Suprapubic skin (tissue), 4 donors: ENCODE measurements around the gene TEP1. TPM values are rescaled to one million over a fixed set of nuclear protein-coding genes. Genes with fewer than 3 reads are reported as not detected.
A peak's percentile ranks its signal among the peaks of the same experiment; 100 is the strongest.

Source experiments
- DNase-seq, 2 donors: peaks; one replicate each; pipeline ENCODE4 v3.0.0-alpha.2; 2019; ENCODE audit warnings: low spot score in 2 of 2
- H3K27ac ChIP-seq: fragments of 200-600 bp; sonication (generic); one replicate; pipeline ENCODE4 v1.5.1; 2019
- H3K27me3 ChIP-seq: fragments of 200-600 bp; sonication (generic); one replicate; pipeline ENCODE4 v1.5.1; 2019
- H3K36me3 ChIP-seq: fragments of 200-600 bp; sonication (generic); one replicate; pipeline ENCODE4 v1.5.1; 2019
- H3K4me1 ChIP-seq: fragments of 200-600 bp; sonication (generic); one replicate; pipeline ENCODE4 v1.5.1; 2019
- H3K4me3 ChIP-seq: fragments of 200-600 bp; sonication (generic); one replicate; pipeline ENCODE4 v1.5.1; 2019; ENCODE audit warnings: mild to moderate bottlenecking
- H3K9me3 ChIP-seq: fragments of 200-600 bp; sonication (generic); one replicate; pipeline ENCODE4 v1.5.1; 2019
- CTCF ChIP-seq, 2 donors: fragments of 200-600 bp in 1 of 2; fragments of 450-650 bp in 1 of 2; sonication (generic) in 1 of 2; IDR thresholded peaks; one replicate each; pipeline ENCODE4 v1.5.1; 2016 to 2019; ENCODE audit warnings: antibody characterized with exemption in 2 of 2, mild to moderate bottlenecking in 1 of 2, moderate library complexity in 1 of 2
- EP300 ChIP-seq: sonication (generic); formaldehyde crosslinking; IDR thresholded peaks from one replicate; pipeline ENCODE4 v1.6.1; 2017; ENCODE audit warnings: antibody characterized with exemption
- POLR2A ChIP-seq, 2 donors: fragments of 450-650 bp; IDR thresholded peaks; one replicate each; pipeline ENCODE4 v1.6.1; 2017; ENCODE audit warnings: antibody characterized with exemption in 2 of 2, mild to moderate bottlenecking in 2 of 2, moderate library complexity in 2 of 2
- POLR2AphosphoS5 ChIP-seq, 3 donors: sonication (generic); formaldehyde crosslinking; IDR thresholded peaks; one replicate each; pipeline ENCODE4 v1.6.1; 2017; ENCODE audit warnings: antibody characterized with exemption in 3 of 3
- WGBS: methylation state at CpG from one replicate; pipeline ENCODE4 v1.1.5; 2018; 5-methylcytosine and 5-hydroxymethylcytosine counted together
- total RNA-seq, 4 donors: library from RNA; depleted of rRNA; stranded (reverse); fragments of >200 nt; gene quantifications; one replicate each; pipeline ENCODE4 v1.1.0, GENCODE V29; 2016

Gene TEP1
- total RNA-seq, 4 donors from 2014 or later: 16.3 to 34.0 (median 25.1) TPM

DNA sequence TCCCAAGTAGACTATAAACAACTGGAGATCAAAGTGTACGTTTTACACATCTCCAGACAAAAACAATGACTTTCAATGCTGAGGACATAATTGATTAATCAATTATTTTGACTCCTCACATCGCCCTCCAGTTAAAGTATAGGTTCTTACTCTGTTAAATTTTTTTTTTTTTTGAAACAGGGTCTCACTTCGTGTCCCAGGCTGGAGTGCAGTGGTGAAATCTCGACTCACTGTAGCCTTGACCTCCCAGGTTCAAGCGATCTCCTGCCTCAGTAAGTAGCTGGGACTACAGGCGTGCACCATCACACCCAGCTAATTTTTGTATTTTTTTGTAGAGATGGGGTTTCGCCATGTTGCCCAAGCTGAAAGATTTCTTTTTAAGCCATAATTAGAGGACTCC is 79.3 kb downstream of the TEP1 start:
- TF ChIP-seq POLR2AphosphoS5 (IDR thresholded peaks at IDR 0.05): no peak
- TF ChIP-seq EP300: no peak
- TF ChIP-seq POLR2A (IDR thresholded peaks at IDR 0.05): no peak
- TF ChIP-seq CTCF (IDR thresholded peaks at IDR 0.05): no peak
- WGBS: 82% methylated on average over 7 of the region's 7 CpGs
- H3K4me1 ChIP-seq: peaks cover 18% of the 10 kb centered on the region
- no peak for DNase-seq
- no peaks in the 10 kb centered on the region for H3K27me3 ChIP-seq
- H3K36me3 ChIP-seq: no peaks in the 10 kb centered on the region
- no peak overlapping the region for H3K4me3 ChIP-seq
- H3K9me3 ChIP-seq: no peaks in the 10 kb centered on the region
- peak overlapping the region; percentile 84 for H3K27ac ChIP-seq

DNA sequence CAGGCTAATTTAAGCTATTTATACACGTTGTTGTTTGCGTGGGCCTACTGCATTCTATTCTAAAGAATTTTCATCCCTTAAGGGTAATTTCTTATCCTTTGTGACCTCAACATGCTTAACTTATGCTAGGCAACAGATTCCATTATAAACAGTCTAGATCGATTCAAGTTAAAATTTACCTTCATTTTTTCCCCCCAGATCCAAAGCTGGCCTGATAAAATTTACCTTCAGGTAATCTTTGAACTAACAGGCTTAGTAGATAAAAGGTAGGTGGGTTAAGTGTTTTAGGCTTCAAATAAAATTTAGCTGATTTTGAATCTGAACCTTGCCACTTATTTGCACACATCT is 79.8 kb downstream of the TEP1 start:
- H3K4me3 ChIP-seq: peak overlapping the region; percentile 64
- H3K36me3 ChIP-seq: no peaks in the 10 kb centered on the region
- H3K4me1 ChIP-seq: peaks cover 18% of the 10 kb centered on the region
- 12% methylated on average over 3 of the region's 3 CpGs for WGBS
- DNase-seq: no peak
- H3K27ac ChIP-seq: peak overlapping the region; percentile 84
- H3K9me3 ChIP-seq: no peaks in the 10 kb centered on the region
- no peaks in the 10 kb centered on the region for H3K27me3 ChIP-seq
- TF ChIP-seq EP300 (no peak), POLR2AphosphoS5 (IDR thresholded peaks at IDR 0.05) (no peak), CTCF (IDR thresholded peaks at IDR 0.05) (no peak), POLR2A (IDR thresholded peaks at IDR 0.05) (no peak)

- Histone ChIP-seq H3K36me3 (no peaks in the 10 kb centered on the region), H3K4me3 (peak within 1 kb of the TSS; percentile 64), H3K9me3 (no peaks in the 10 kb centered on the region), H3K4me1 (peaks cover 18% of the 10 kb centered on the region), H3K27ac (peak within 1 kb of the TSS; percentile 84), H3K27me3 (no peaks in the 10 kb centered on the region)
- no peak for DNase-seq
- WGBS: under 1% methylated on average over 19 of the region's 19 CpGs
- TF ChIP-seq POLR2A (IDR thresholded peaks at IDR 0.05) (peak in 1 of 2 donors; percentile 21), POLR2AphosphoS5 (IDR thresholded peaks at IDR 0.05) (peak in 1 of 3 donors; percentile 56), CTCF (IDR thresholded peaks at IDR 0.05) (no peak), EP300 (no peak)
Observed at GRCh38 chr14:20332788-20333493, 80.4 kb downstream of the TEP1 start, which contains the start of gene CCNB1IP1. TSS of gene CCNB1IP1 (minus strand) at chr14:20333279. CDS start at chr14:20316523, 16,756 bp downstream.

GRCh38 chr14:20332431-20332787 is 80.9 kb downstream of the TEP1 start:
- TF ChIP-seq POLR2A (IDR thresholded peaks at IDR 0.05): no peak
- no peak for TF ChIP-seq CTCF (IDR thresholded peaks at IDR 0.05)

GRCh38 chr14:20331053-20331613 is 82.2 kb downstream of the TEP1 start:
- 81% methylated on average over 2 of the region's 2 CpGs for WGBS
- peaks cover 25% of the 10 kb centered on the region for H3K4me1 ChIP-seq

More at GRCh38 chr14:20332431-20332787, 80.9 kb downstream of the TEP1 start:
- Histone ChIP-seq H3K4me3 (peak overlapping the region; percentile 64), H3K9me3 (no peaks in the 10 kb centered on the region), H3K36me3 (no peaks in the 10 kb centered on the region), H3K4me1 (peaks cover 20% of the 10 kb centered on the region), H3K27ac (peak overlapping the region; percentile 84), H3K27me3 (no peaks in the 10 kb centered on the region)
- 3% methylated on average over 4 of the region's 4 CpGs for WGBS
- DNase-seq: no peak

More at GRCh38 chr14:20331053-20331613, 82.2 kb downstream of the TEP1 start:
- Histone ChIP-seq H3K4me3 (no peak overlapping the region), H3K9me3 (no peaks in the 10 kb centered on the region), H3K36me3 (peaks cover 4% of the 10 kb centered on the region), H3K27ac (no peak overlapping the region), H3K27me3 (no peaks in the 10 kb centered on the region)
- TF ChIP-seq CTCF (IDR thresholded peaks at IDR 0.05): no peak
- no peak for DNase-seq
